GM12878 (cell line): ENCODE results near the gene RHBDF2.

Experiments used
- CHD1 ChIP-seq: IDR thresholded peaks from 2 replicates; pipeline ENCODE4 v1.6.1; 2012; ENCODE audit warnings: low read depth, low read length, improper control_type of control experiment
- CTCF ChIP-seq, 3 experiments: IDR thresholded peaks in 2 of 3; conservative IDR thresholded peaks in 1 of 3; 2 replicates each; pipeline ENCODE4 v1.5.1; 2011; ENCODE audit warnings: low read depth in 3 of 3, low read length in 3 of 3, mild to moderate bottlenecking in 3 of 3, control low read depth in 2 of 3, moderate library complexity in 2 of 3, inconsistent platforms in 1 of 3, mixed read lengths in 1 of 3; ENCODE audit not compliant: control insufficient read depth in 2 of 3, insufficient read depth in 1 of 3; ENCODE audit errors: extremely low read depth in 1 of 3
- CUX1 ChIP-seq: IDR thresholded peaks from 2 replicates; pipeline ENCODE4 v1.6.1; 2012; ENCODE audit warnings: improper control_type of control experiment, low read depth, low read length; ENCODE audit not compliant: insufficient replicate concordance
- E4F1 ChIP-seq: fragments of 450-650 bp; IDR thresholded peaks from 2 replicates; pipeline ENCODE4 v1.6.1; 2018; ENCODE audit warnings: borderline replicate concordance, mild to moderate bottlenecking; ENCODE audit not compliant: partially characterized antibody
- EZH2 ChIP-seq: IDR thresholded peaks from 2 replicates; pipeline ENCODE4 v1.6.1; 2012; ENCODE audit warnings: low read depth, mild to moderate bottlenecking, control low read depth, inconsistent platforms, low read length, borderline replicate concordance; ENCODE audit not compliant: control insufficient read depth
- MXI1 ChIP-seq: fragments of 150-350 bp; IDR thresholded peaks from 2 replicates; pipeline ENCODE4 v1.6.1; 2011; ENCODE audit warnings: low read depth, mild to moderate bottlenecking, inconsistent platforms, low read length, improper control_type of control experiment
- POLR2A ChIP-seq: IDR thresholded peaks from 2 replicates; pipeline ENCODE4 v1.6.1; 2011; ENCODE audit warnings: low read depth, mild to moderate bottlenecking, low read length
- POLR2AphosphoS2 ChIP-seq: IDR thresholded peaks from 2 replicates; pipeline ENCODE4 v1.6.1; 2011; ENCODE audit warnings: low read depth, mild to moderate bottlenecking, low read length, improper control_type of control experiment, moderate library complexity
- POLR2AphosphoS5 ChIP-seq: IDR thresholded peaks from 2 replicates; pipeline ENCODE4 v1.6.1; 2011; ENCODE audit warnings: mild to moderate bottlenecking, low read length, inconsistent platforms
- RFX5 ChIP-seq: IDR thresholded peaks from 2 replicates; pipeline ENCODE4 v1.6.1; 2011; ENCODE audit warnings: low read depth, low read length, improper control_type of control experiment
- SKIL ChIP-seq: fragments of 450-650 bp; IDR thresholded peaks from 2 replicates; pipeline ENCODE4 v1.6.1; 2017; ENCODE audit warnings: mild to moderate bottlenecking, low read depth, inconsistent platforms; ENCODE audit not compliant: poor library complexity, severe bottlenecking
- USF2 ChIP-seq: IDR thresholded peaks from 2 replicates; pipeline ENCODE4 v1.6.1; 2011; ENCODE audit warnings: low read depth, low read length, improper control_type of control experiment, borderline replicate concordance
- ZNF592 ChIP-seq: fragments of 450-650 bp; IDR thresholded peaks from 2 replicates; pipeline ENCODE4 v1.6.1; 2017; ENCODE audit warnings: mild to moderate bottlenecking, moderate library complexity
- TF ChIP-seq, protein P1 (sequence below): IDR thresholded peaks from 2 replicates; pipeline ENCODE4 v1.6.1; 2012; ENCODE audit warnings: low read length, inconsistent platforms

- TF ChIP-seq ZNF592: peak; percentile 72
- peak; percentile 43 to 60 (median 55) for TF ChIP-seq CTCF (IDR thresholded peaks at IDR 0.05 in 2 of 3, conservative IDR thresholded peaks at IDR 0.05 in 1 of 3; ENCODE audit: control insufficient read depth in 2 of 3, extremely low read depth in 1 of 3, insufficient read depth in 1 of 3, low read depth in 3 of 3, low read length in 3 of 3)
- TF ChIP-seq, protein P1, sequence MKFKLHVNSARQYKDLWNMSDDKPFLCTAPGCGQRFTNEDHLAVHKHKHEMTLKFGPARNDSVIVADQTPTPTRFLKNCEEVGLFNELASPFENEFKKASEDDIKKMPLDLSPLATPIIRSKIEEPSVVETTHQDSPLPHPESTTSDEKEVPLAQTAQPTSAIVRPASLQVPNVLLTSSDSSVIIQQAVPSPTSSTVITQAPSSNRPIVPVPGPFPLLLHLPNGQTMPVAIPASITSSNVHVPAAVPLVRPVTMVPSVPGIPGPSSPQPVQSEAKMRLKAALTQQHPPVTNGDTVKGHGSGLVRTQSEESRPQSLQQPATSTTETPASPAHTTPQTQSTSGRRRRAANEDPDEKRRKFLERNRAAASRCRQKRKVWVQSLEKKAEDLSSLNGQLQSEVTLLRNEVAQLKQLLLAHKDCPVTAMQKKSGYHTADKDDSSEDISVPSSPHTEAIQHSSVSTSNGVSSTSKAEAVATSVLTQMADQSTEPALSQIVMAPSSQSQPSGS: no peak
- no peak for TF ChIP-seq E4F1
- peak; percentile 80 for TF ChIP-seq POLR2A
- peak; percentile 99 for TF ChIP-seq MXI1
- TF ChIP-seq POLR2AphosphoS5: peak; percentile 38; the same call in 1 of the 2 replicates
- TF ChIP-seq CUX1: no peak
- no peak for TF ChIP-seq SKIL
- TF ChIP-seq USF2: no peak
- TF ChIP-seq CHD1: no peak
- TF ChIP-seq EZH2: no peak
- TF ChIP-seq RFX5: no peak
- no peak for TF ChIP-seq POLR2AphosphoS2
Measured at GRCh38 chr17:76452660-76453430, 48.4 kb downstream of the RHBDF2 start, which contains the start of gene UBE2O.
